NK-92 (cell line): ENCODE measurements around the gene KRT37.
"Not testable (repeated sequence)": the region's sequence is repeated elsewhere in the genome, so short reads cannot be mapped to it uniquely, and the experiment has no call there.

ENCODE experiments used
- DNase-seq: peaks from one replicate; lab custom pipeline; 2025; ENCODE audit not compliant: unreplicated experiment; lab: John Stamatoyannopoulos, UW

KRT37 gene

GRCh38 chr17:41437254-41437653, 12.9 kb upstream of the KRT37 start:
- no peak for DNase-seq

- DNase-seq, result no peak
These were observed 10.0 kb upstream of the KRT37 start for GRCh38 chr17:41434415-41434814.

- DNase-seq, result no peak
These were observed 9.6 kb upstream of the KRT37 start for GRCh38 chr17:41434005-41434404.

GRCh38 chr17:41433586-41433985, 9.2 kb upstream of the KRT37 start:
- no peak for DNase-seq

GRCh38 chr17:41430376-41430775, 6.0 kb upstream of the KRT37 start:
- not testable (repeated sequence) for DNase-seq

GRCh38 chr17:41429667-41430066, 5.3 kb upstream of the KRT37 start:
- DNase-seq, result no peak

GRCh38 chr17:41428591-41429291, 4.4 kb upstream of the KRT37 start:
- DNase-seq, result no peak

GRCh38 chr17:41422586-41422985, 1.8 kb downstream of the KRT37 start:
- DNase-seq, result not testable (repeated sequence)

- DNase-seq, result no peak
These were observed 2.8 kb downstream of the KRT37 start for GRCh38 chr17:41421617-41422016.

GRCh38 chr17:41421116-41421515, 3.3 kb downstream of the KRT37 start:
- no peak for DNase-seq

GRCh38 chr17:41420134-41420533, 4.3 kb downstream of the KRT37 start:
- no peak for DNase-seq

GRCh38 chr17:41419716-41420115, 4.7 kb downstream of the KRT37 start:
- DNase-seq, result no peak

GRCh38 chr17:41418116-41418860, 6.1 kb downstream of the KRT37 start:
- DNase-seq, result no peak

GRCh38 chr17:41417576-41418015, 6.8 kb downstream of the KRT37 start:
- DNase-seq, result no peak

- DNase-seq, result no peak
These were observed 7.3 kb downstream of the KRT37 start for GRCh38 chr17:41417127-41417526.

- DNase-seq, result no peak
These were observed 7.9 kb downstream of the KRT37 start for GRCh38 chr17:41416479-41416878.

- DNase-seq, result no peak
These were observed 8.5 kb downstream of the KRT37 start for GRCh38 chr17:41415833-41416335.

- DNase-seq, result no peak
These were observed 9.0 kb downstream of the KRT37 start for GRCh38 chr17:41415411-41415810.

GRCh38 chr17:41413982-41414381, 10.4 kb downstream of the KRT37 start:
- DNase-seq, result no peak

GRCh38 chr17:41413353-41413957, 10.9 kb downstream of the KRT37 start:
- DNase-seq, result no peak

- no peak for DNase-seq
These were observed 13.1 kb downstream of the KRT37 start for GRCh38 chr17:41411072-41411840.
